Adipocyte (in vitro differentiated cells): ENCODE measurements around the gene RBM47.
"Not testable (repeated sequence)": the region's sequence is repeated elsewhere in the genome, so short reads cannot be mapped to it uniquely, and the experiment has no call there.

Source experiments
- DNase-seq: peaks from one replicate; pipeline ENCODE4 v3.0.0-alpha.2; 2015; ENCODE audit warnings: low read depth
- H3K27me3 ChIP-seq: replicated peaks from 2 replicates; pipeline ENCODE4 v1.7.0; 2013; ENCODE audit warnings: mild to moderate bottlenecking, low read length, moderate library complexity; ENCODE audit not compliant: control insufficient read depth, insufficient read depth
- H3K36me3 ChIP-seq: 2 replicates; pipeline ENCODE4 v1.7.0; 2013; ENCODE audit warnings: low read length, mild to moderate bottlenecking, moderate library complexity; ENCODE audit not compliant: control insufficient read depth, insufficient read depth, severe bottlenecking
- H3K4me1 ChIP-seq: 2 replicates; pipeline ENCODE4 v1.7.0; 2013; ENCODE audit warnings: mild to moderate bottlenecking, low read length, moderate library complexity; ENCODE audit not compliant: control insufficient read depth, insufficient read depth
- H3K4me3 ChIP-seq: 2 replicates; pipeline ENCODE4 v1.7.0; 2013; ENCODE audit warnings: mild to moderate bottlenecking, low read length, moderate library complexity
- H3K9ac ChIP-seq: 2 replicates; pipeline ENCODE4 v1.7.0; 2013; ENCODE audit warnings: mild to moderate bottlenecking, low read length, moderate library complexity
- H3K9me3 ChIP-seq: 2 replicates; pipeline ENCODE4 v1.7.0; 2013; ENCODE audit warnings: mild to moderate bottlenecking, low read length, moderate library complexity; ENCODE audit not compliant: control insufficient read depth

RBM47 gene

DNA sequence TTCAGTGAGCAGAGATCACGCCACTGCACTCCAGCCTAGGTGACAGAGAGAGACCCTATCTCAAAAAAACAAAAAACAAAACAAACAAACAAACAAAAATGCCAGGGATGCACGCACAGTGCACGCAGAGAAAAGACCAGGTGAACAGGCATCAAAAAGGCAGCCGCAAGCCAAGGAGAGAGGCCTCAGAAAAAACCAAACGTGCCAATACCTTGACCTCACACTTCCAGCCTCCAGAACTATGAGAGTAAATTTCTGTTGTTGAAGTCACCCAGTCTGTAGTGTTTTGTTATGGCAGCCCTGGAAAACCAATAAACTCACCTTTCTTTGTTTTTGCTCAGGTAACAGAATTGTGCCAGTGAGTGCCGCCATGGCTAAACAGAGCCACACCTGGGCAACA lies 228.6 kb downstream of the RBM47 start:
- no peak for DNase-seq
- no peak overlapping the region for H3K9ac ChIP-seq
- no peaks in the 10 kb centered on the region for H3K36me3 ChIP-seq
- H3K4me3 ChIP-seq = no peak overlapping the region
- H3K4me1 ChIP-seq = peaks cover 8% of the 10 kb centered on the region
- no peaks in the 10 kb centered on the region for H3K9me3 ChIP-seq
- H3K27me3 ChIP-seq = peaks cover 13% of the 10 kb centered on the region

DNA sequence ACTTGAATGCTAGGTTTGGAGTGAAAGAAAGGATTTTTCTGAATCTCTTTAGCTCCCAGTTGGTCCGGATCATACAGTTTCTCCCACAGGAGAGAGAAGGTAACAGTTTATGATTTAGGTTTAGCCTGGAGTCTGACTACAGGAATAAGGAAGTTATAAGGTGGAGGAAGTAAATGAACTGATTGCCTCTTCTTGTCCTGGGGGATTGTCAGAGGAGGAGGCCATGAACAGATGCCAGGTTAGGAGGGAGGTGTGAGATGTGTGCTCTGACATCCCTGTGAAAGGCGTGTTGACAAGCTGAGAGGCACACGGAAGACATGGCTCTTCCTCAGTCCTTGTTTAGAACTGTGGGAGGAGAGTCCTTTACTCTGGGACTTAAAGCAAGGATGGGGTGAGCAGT lies 230.1 kb downstream of the RBM47 start:
- H3K9me3 ChIP-seq = no peaks in the 10 kb centered on the region
- no peak for DNase-seq
- peaks cover 14% of the 10 kb centered on the region for H3K4me1 ChIP-seq
- H3K9ac ChIP-seq = no peak overlapping the region
- no peaks in the 10 kb centered on the region for H3K36me3 ChIP-seq
- no peak overlapping the region for H3K4me3 ChIP-seq
- peaks cover 13% of the 10 kb centered on the region for H3K27me3 ChIP-seq

DNA sequence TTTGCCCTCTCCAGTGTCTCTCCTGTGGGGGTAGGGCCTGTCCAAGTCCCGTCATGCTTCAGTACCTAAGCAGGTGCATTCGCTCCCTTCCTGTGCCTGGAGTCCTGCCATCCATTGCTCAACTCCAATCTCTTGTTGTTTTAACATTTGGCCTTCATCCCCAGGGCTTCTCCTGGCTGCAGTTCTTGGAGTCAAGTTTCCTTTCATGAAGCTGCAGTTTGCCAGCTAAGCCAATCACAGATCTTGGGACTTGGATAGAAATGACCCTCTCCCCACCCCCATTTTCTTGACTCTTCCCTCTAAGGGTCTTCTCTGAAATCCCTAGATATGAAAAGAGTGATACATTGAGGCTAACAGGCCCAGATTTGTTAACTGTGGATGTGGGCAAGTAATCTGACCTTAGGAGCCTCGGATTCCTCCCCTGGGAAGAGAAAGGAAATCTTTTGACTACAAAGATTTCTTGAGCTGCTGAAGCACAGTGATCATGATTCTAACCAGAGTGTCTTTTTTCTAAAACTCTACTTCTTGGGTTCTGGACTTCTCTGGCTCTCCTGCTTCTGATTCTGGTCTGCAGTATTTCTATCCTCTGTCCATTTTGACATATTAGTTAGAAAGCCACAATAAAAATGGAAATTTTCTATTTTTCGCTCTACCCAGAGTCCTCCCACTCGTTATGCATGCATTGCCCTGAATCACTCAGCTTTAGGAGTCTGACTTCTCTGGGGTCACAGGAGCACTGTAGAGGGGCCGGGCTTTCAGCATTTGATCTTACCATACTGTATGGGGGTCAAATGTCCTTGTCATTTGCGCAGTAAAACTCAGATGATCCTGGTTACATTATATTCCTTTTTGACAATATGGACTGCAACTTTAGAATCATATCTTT lies 233.5 kb downstream of the RBM47 start:
- H3K4me1 ChIP-seq = peaks cover 11% of the 10 kb centered on the region
- DNase-seq = peak; percentile 68
- H3K4me3 ChIP-seq = peak overlapping the region; percentile 11
- H3K9me3 ChIP-seq = no peaks in the 10 kb centered on the region
- H3K27me3 ChIP-seq = peaks cover 17% of the 10 kb centered on the region
- no peak overlapping the region for H3K9ac ChIP-seq
- no peaks in the 10 kb centered on the region for H3K36me3 ChIP-seq

DNA sequence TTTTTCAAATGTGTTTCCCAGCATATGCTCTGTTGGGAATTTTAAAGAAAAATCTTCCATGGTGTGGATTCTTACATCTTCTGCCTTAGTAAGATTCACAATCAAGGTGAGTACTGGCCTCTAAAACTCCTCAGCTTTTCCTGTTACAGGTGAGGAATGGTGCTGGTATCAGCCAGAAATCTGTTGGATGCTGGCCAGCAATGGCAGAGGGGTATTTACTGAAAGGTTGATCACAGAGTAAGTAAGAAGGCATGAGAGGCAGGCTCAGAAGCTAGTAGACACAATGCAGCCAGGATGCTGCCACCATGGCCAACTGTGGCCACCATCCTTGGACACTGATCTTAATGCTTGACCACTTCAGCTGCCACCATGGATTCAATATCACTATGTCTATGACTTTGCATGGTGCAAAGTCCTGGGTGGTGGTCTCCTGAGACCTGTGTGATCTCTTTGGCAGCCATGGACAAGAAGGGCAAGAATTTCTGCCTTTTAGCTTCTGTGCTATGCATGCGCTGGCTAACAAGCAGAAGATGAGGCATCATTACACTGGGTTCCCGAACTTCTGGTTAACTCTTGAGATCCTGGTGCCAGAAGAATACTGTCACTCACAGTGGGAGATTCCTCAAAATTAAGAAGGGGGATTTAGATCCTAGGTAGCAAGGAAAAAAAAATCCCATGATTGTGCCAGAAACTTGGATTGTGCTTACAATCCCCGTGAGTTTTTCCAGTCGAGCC lies 234.3 kb downstream of the RBM47 start:
- no peak for DNase-seq
- H3K9ac ChIP-seq = no peak overlapping the region
- peaks cover 11% of the 10 kb centered on the region for H3K4me1 ChIP-seq

DNA sequence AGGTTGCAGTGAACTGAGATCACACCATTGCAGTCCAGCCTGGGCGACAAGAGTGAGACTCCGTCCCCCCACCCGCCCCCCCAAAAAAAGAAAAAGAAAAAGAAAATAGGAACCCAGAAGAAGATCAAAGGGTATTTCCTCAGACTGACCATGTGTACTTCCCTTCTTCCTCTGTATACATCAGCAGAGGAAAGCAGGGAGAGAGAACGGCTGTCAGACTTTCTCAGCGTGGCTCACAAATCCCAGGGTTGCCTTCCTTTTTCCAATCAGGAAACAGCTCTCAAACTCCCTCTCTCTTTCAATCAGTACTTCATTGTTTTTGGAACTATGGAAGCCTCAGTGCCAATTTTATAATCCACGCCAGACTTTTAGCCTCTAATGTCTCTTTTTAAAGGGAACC lies 235.4 kb downstream of the RBM47 start:
- Histone ChIP-seq H3K9me3 (no peaks in the 10 kb centered on the region), H3K36me3 (no peaks in the 10 kb centered on the region), H3K9ac (no peak overlapping the region), H3K27me3 (peaks cover 4% of the 10 kb centered on the region), H3K4me3 (no peak overlapping the region), H3K4me1 (peaks cover 11% of the 10 kb centered on the region)
- DNase-seq = no peak

More for the DNA sequence above, 234.3 kb downstream of the RBM47 start:
- H3K9me3 ChIP-seq = no peaks in the 10 kb centered on the region
- H3K36me3 ChIP-seq = no peaks in the 10 kb centered on the region
- H3K27me3 ChIP-seq = peaks cover 12% of the 10 kb centered on the region
- H3K4me3 ChIP-seq = no peak overlapping the region

DNA sequence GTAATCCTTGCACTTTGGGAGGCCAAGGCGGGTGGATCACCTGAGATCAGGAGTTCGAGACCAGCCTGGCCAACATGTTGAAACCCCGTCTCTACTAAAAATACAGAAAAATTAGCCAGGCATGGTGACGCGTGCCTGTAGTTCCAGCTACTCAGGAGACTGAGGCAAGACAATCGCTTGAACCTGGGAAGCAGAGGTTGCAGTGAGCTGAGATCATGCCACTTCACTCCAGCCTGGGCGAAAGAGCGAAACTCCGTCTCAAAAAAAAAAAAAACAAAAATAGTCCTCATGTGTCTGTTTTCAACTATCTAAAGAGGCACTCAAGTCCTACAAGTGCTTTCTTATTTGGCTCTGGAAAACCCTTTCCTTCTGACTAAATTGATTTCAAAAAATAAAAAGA lies 237.4 kb downstream of the RBM47 start:
- Histone ChIP-seq H3K27me3 (peaks cover 16% of the 10 kb centered on the region), H3K4me1 (peaks cover 11% of the 10 kb centered on the region)
- not testable (repeated sequence) for H3K9ac ChIP-seq, H3K36me3 ChIP-seq, DNase-seq, H3K9me3 ChIP-seq, H3K4me3 ChIP-seq

DNA sequence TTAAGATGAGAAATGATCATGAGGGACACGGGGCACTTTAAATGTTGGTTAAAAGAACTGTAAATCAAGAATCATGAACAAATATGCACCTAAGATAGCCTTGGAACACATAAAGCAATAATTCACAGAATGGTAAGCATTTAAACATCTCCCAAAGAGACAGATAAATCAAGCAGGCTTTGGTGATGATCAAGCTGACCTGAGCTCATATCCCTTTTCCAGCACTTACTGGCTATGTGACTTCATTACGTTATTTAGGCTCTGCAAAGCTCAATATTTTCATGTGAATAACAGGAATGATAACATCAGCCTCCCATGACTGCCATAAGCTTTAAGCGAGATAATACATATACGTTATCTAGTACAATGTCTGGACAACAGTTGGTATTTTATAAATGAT lies 239.7 kb downstream of the RBM47 start:
- Histone ChIP-seq H3K27me3 (peaks cover 22% of the 10 kb centered on the region), H3K4me1 (no peaks in the 10 kb centered on the region), H3K9ac (no peak overlapping the region), H3K36me3 (no peaks in the 10 kb centered on the region), H3K9me3 (no peaks in the 10 kb centered on the region), H3K4me3 (no peak overlapping the region)
- no peak for DNase-seq

DNA sequence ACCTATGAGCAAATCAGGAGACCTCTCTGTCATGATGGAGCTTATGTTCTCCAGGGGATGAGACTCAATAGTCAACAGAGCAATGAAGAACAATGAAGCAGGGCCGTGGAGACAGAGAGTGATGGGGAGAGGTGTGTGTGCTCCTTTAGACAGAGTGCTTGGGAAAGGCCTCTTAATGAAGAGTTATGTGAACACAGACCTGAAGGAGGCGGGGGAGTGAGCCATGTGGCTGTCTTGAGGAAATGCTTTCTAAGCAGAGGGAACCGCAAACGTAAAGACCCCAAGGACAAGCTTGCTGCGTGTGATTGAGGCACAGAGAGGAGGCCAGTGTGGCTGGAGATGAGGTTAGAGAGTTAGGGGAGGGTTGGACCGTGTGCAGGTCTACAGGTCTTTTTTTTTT lies 241.4 kb downstream of the RBM47 start:
- DNase-seq = no peak
- peaks cover 17% of the 10 kb centered on the region for H3K27me3 ChIP-seq
- H3K9ac ChIP-seq = no peak overlapping the region
- H3K4me3 ChIP-seq = no peak overlapping the region
- no peaks in the 10 kb centered on the region for H3K4me1 ChIP-seq
- H3K9me3 ChIP-seq = no peaks in the 10 kb centered on the region
- no peaks in the 10 kb centered on the region for H3K36me3 ChIP-seq

DNA sequence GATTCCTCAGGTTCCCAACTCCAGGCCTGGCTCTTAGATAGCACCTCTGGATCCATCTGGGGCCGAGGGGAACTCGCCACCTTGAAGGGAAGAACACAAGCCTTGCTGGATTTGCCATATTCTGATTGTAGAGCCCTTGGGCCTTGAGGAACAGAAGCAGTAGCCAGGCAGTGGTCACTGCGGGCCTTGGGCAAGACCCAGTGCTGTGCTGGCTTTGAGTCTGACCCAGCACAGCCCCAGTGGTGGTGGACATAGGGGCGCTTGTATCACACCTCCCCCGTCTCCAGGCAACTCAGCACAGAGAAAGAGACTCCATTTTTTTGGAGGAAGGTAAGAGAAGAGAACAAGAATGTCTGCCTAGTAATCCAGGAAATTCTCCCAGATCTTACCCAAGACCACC lies 249.0 kb downstream of the RBM47 start:
- H3K36me3 ChIP-seq = no peaks in the 10 kb centered on the region
- H3K4me3 ChIP-seq = no peak overlapping the region
- no peak overlapping the region for H3K9ac ChIP-seq
- no peak for DNase-seq
- H3K4me1 ChIP-seq = no peaks in the 10 kb centered on the region
- H3K27me3 ChIP-seq = peaks cover 6% of the 10 kb centered on the region
- H3K9me3 ChIP-seq = no peaks in the 10 kb centered on the region

DNA sequence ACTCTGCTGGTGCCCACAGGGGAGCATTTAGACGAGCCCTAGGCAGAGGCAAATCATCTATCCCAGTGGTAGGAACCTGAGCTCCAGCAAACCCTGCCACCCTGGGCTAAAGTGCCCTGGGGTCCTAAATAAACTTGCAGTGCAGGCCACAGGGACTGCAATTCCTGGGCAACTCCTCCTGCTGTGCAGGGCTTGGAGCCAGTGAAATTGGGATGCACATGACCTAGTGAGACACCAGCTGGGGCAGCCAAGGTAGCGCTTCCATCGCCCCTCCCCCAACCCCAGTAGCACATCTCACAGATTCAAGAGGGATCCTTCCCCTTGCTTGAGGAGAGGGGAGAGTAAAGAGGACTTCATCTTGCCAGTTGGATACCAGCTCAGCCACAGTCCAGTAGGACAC lies 250.4 kb downstream of the RBM47 start:
- H3K4me1 ChIP-seq = no peaks in the 10 kb centered on the region
- H3K9me3 ChIP-seq = no peaks in the 10 kb centered on the region
- no peak overlapping the region for H3K4me3 ChIP-seq
- H3K27me3 ChIP-seq = no peaks in the 10 kb centered on the region
- DNase-seq = no peak
- no peaks in the 10 kb centered on the region for H3K36me3 ChIP-seq
- no peak overlapping the region for H3K9ac ChIP-seq

DNA sequence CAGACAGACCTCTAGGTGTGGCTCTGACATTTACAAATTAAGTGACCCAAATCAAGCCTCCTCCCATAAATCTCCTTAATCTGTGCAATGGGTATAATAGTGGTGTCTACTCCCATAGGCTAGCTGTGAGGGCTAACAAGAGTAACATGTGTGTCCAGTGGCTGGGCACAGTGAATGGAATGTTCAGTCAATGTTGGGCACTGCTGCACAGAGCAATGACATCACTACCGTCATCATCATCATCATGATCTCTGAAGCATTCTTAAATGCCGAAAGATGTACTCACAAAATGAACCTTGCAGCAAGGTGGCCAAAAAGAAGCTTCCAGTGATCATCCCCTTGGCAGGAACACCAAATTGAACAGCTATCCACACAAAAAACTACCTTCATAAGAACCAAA lies 251.0 kb downstream of the RBM47 start:
- no peak for DNase-seq
- H3K4me1 ChIP-seq = peaks cover 4% of the 10 kb centered on the region
- no peaks in the 10 kb centered on the region for H3K27me3 ChIP-seq

More for the DNA sequence above, 251.0 kb downstream of the RBM47 start:
- Histone ChIP-seq H3K4me3 (no peak overlapping the region), H3K9ac (no peak overlapping the region), H3K36me3 (no peaks in the 10 kb centered on the region), H3K9me3 (no peaks in the 10 kb centered on the region)
